HG02642 (cell line): ENCODE measurements around the gene TFF3.

Experiments used
- ATAC-seq: cut with Tn5 transposase; IDR thresholded peaks from one replicate; pipeline ENCODE4 v1.9.1; 2021; ENCODE audit warnings: mild to moderate bottlenecking; ENCODE audit not compliant: unreplicated experiment, poor library complexity

TFF3 gene

GRCh38 chr21:42307106-42307505 is 8.1 kb downstream of the TFF3 start:
- no peak for ATAC-seq

GRCh38 chr21:42306366-42307035 is 8.7 kb downstream of the TFF3 start:
- ATAC-seq = no peak

- no peak for ATAC-seq
These were observed 9.5 kb downstream of the TFF3 start for GRCh38 chr21:42305707-42306147.

GRCh38 chr21:42304556-42305454 is 10.4 kb downstream of the TFF3 start:
- ATAC-seq = no peak

GRCh38 chr21:42303443-42303842 is 11.8 kb downstream of the TFF3 start:
- no peak for ATAC-seq

- no peak for ATAC-seq
These were observed 12.4 kb downstream of the TFF3 start for GRCh38 chr21:42302794-42303193.

GRCh38 chr21:42302076-42302650 is 13.0 kb downstream of the TFF3 start:
- ATAC-seq = no peak

GRCh38 chr21:42301371-42302075 is 13.7 kb downstream of the TFF3 start:
- no peak for ATAC-seq

- ATAC-seq = no peak
These were observed 14.3 kb downstream of the TFF3 start for GRCh38 chr21:42300956-42301355.

GRCh38 chr21:42300045-42300583 is 15.1 kb downstream of the TFF3 start:
- ATAC-seq = no peak

GRCh38 chr21:42299324-42300044 is 15.7 kb downstream of the TFF3 start:
- ATAC-seq = no peak

GRCh38 chr21:42298657-42299056 is 16.6 kb downstream of the TFF3 start:
- no peak for ATAC-seq

- ATAC-seq = no peak
These were observed 17.0 kb downstream of the TFF3 start for GRCh38 chr21:42298237-42298636.

- ATAC-seq = no peak
These were observed 17.8 kb downstream of the TFF3 start for GRCh38 chr21:42297377-42297776.

- ATAC-seq = no peak
These were observed 18.7 kb downstream of the TFF3 start for GRCh38 chr21:42296501-42296900.

- ATAC-seq = no peak
These were observed 19.4 kb downstream of the TFF3 start for GRCh38 chr21:42295845-42296244.

GRCh38 chr21:42294273-42294880 is 20.8 kb downstream of the TFF3 start:
- ATAC-seq = no peak

GRCh38 chr21:42293649-42294272 is 21.4 kb downstream of the TFF3 start:
- ATAC-seq = no peak
